Smooth muscle cell (in vitro differentiated cells): ENCODE results near the gene CD163. TPM values are rescaled to one million over a fixed set of nuclear protein-coding genes. Genes with fewer than 3 reads are reported as not detected.
"Not testable (repeated sequence)": the region's sequence is repeated elsewhere in the genome, so short reads cannot be mapped to it uniquely, and the experiment has no call there.

Experiments used
- DNase-seq: peaks from one replicate; lab custom pipeline; 2025; ENCODE audit not compliant: unreplicated experiment; lab: John Stamatoyannopoulos, UW
- H2AFZ ChIP-seq: fragments of 200-600 bp; sonication (generic); 2 replicates; pipeline ENCODE4 v1.6.0; 2016; ENCODE audit warnings: antibody characterized with exemption, low read depth, mild to moderate bottlenecking
- H3F3A ChIP-seq: fragments of 200-600 bp; sonication (generic); 2 replicates; pipeline ENCODE4 v1.6.0; 2017; ENCODE audit warnings: antibody characterized with exemption, low read depth
- H3K27ac ChIP-seq: fragments of 200-600 bp; sonication (generic); 2 replicates; pipeline ENCODE4 v1.5.1; 2016; ENCODE audit warnings: low read depth, mild to moderate bottlenecking
- H3K27me3 ChIP-seq: fragments of 200-600 bp; sonication (generic); 2 replicates; pipeline ENCODE4 v1.6.1; 2016; ENCODE audit warnings: low read depth, mild to moderate bottlenecking
- H3K36me3 ChIP-seq: fragments of 200-600 bp; sonication (generic); 2 replicates; pipeline ENCODE4 v1.5.1; 2016; ENCODE audit warnings: low read depth
- H3K4me1 ChIP-seq: fragments of 200-600 bp; sonication (generic); 2 replicates; pipeline ENCODE4 v1.5.1; 2016; ENCODE audit warnings: low read depth
- H3K4me2 ChIP-seq: fragments of 200-600 bp; sonication (generic); 2 replicates; pipeline ENCODE4 v1.6.0; 2016; ENCODE audit warnings: mild to moderate bottlenecking
- H3K4me3 ChIP-seq: fragments of 200-600 bp; sonication (generic); 2 replicates; pipeline ENCODE4 v1.5.1; 2016; ENCODE audit warnings: mild to moderate bottlenecking
- H3K79me2 ChIP-seq: fragments of 200-600 bp; sonication (generic); 2 replicates; pipeline ENCODE4 v1.6.0; 2016; ENCODE audit warnings: low read depth, mild to moderate bottlenecking
- H3K9ac ChIP-seq: fragments of 200-600 bp; sonication (generic); 2 replicates; pipeline ENCODE4 v1.6.0; 2016; ENCODE audit warnings: low read depth
- H3K9me3 ChIP-seq: fragments of 200-600 bp; sonication (generic); replicated peaks from 2 replicates; pipeline ENCODE4 v1.5.1; 2016; ENCODE audit warnings: low read depth
- H4K20me1 ChIP-seq: fragments of 200-600 bp; sonication (generic); 2 replicates; pipeline ENCODE4 v1.6.0; 2016; ENCODE audit warnings: low read depth
- CTCF ChIP-seq: fragments of 200-600 bp; sonication (generic); IDR thresholded peaks from 2 replicates; pipeline ENCODE4 v1.5.1; 2017; ENCODE audit warnings: borderline replicate concordance, mild to moderate bottlenecking, antibody characterized with exemption; ENCODE audit not compliant: insufficient read depth, poor library complexity, severe bottlenecking
- WGBS: methylation state at CpG from one replicate; pipeline ENCODE4 v1.1.7; 2016; ENCODE audit warnings: low lambda C conversion rate; 5-methylcytosine and 5-hydroxymethylcytosine counted together
- polyA plus RNA-seq: library from polyadenylated mRNA; unstranded; fragments of >200 nt; fragmentation: Nextera tagmentation; extraction: Ambion mirVana; gene quantifications from 2 replicates; pipeline ENCODE4 v1.2.1, GENCODE V29; 2016
- total RNA-seq: library from RNA; depleted of rRNA; stranded (reverse); fragments of >200 nt; gene quantifications from 2 replicates; pipeline ENCODE4 v1.2.3, GENCODE V29; 2014

The CD163 gene
- total and polyA plus RNA-seq, 2 experiments from 2014 or later = not detected

GRCh38 chr12:7512553-7512952 lies 9.0 kb upstream of the CD163 start:
- Histone ChIP-seq H3K4me1 (no peaks in the 10 kb centered on the region), H3K4me2 (no peak overlapping the region), H3K36me3 (no peaks in the 10 kb centered on the region), H3K9ac (no peak overlapping the region), H3F3A (peaks cover 7% of the 10 kb centered on the region), H3K4me3 (no peak overlapping the region), H3K79me2 (no peaks in the 10 kb centered on the region), H3K9me3 (no peaks in the 10 kb centered on the region), H4K20me1 (no peaks in the 10 kb centered on the region), H3K27ac (no peak overlapping the region), H3K27me3 (no peaks in the 10 kb centered on the region), H2AFZ (no peak overlapping the region)
- DNase-seq = no peak
- no peak for TF ChIP-seq CTCF
- WGBS = 59% methylated on average over 3 of the region's 3 CpGs

GRCh38 chr12:7509793-7510470 lies 6.4 kb upstream of the CD163 start:
- not testable (repeated sequence) for H3K9ac ChIP-seq
- WGBS = 93% methylated on average over 14 of the region's 14 CpGs

GRCh38 chr12:7502612-7503011 lies 965 bp downstream of the CD163 start:
- H3K36me3 ChIP-seq = no peaks in the 10 kb centered on the region
- H3K9me3 ChIP-seq = no peaks in the 10 kb centered on the region
- H3K27me3 ChIP-seq = peaks cover 3% of the 10 kb centered on the region
- no peaks in the 10 kb centered on the region for H4K20me1 ChIP-seq
- no peak overlapping the region for H3K4me2 ChIP-seq
- H2AFZ ChIP-seq = no peak overlapping the region
- no peak overlapping the region for H3K4me3 ChIP-seq
- no peak overlapping the region for H3K9ac ChIP-seq
- no peak overlapping the region for H3K27ac ChIP-seq
- no peaks in the 10 kb centered on the region for H3K79me2 ChIP-seq
- no peak for DNase-seq
- no peaks in the 10 kb centered on the region for H3F3A ChIP-seq
- H3K4me1 ChIP-seq = no peaks in the 10 kb centered on the region
- TF ChIP-seq CTCF = no peak
- WGBS = 87% methylated on average over 3 of the region's 3 CpGs

More at GRCh38 chr12:7509793-7510470, 6.4 kb upstream of the CD163 start:
- not testable (repeated sequence) for H3K4me2 ChIP-seq, H4K20me1 ChIP-seq, H3F3A ChIP-seq, H3K36me3 ChIP-seq, H3K4me3 ChIP-seq, H3K4me1 ChIP-seq, H3K27me3 ChIP-seq, H3K27ac ChIP-seq, H3K79me2 ChIP-seq, DNase-seq, H3K9me3 ChIP-seq, H2AFZ ChIP-seq

- Histone ChIP-seq H4K20me1 (no peaks in the 10 kb centered on the region), H2AFZ (no peak overlapping the region), H3K4me1 (no peaks in the 10 kb centered on the region), H3K4me3 (no peak overlapping the region), H3K27me3 (peaks cover 3% of the 10 kb centered on the region), H3F3A (no peaks in the 10 kb centered on the region), H3K27ac (no peak overlapping the region), H3K79me2 (no peaks in the 10 kb centered on the region), H3K9ac (no peak overlapping the region), H3K9me3 (no peaks in the 10 kb centered on the region), H3K4me2 (no peak overlapping the region), H3K36me3 (no peaks in the 10 kb centered on the region)
- DNase-seq = no peak
- 77% methylated on average over 6 of the region's 6 CpGs for WGBS
- no peak for TF ChIP-seq CTCF
Measured at GRCh38 chr12:7501031-7501588, 2.5 kb downstream of the CD163 start.
